Neural cell (in vitro differentiated cells): Measurements from ENCODE around the gene IL25. TPM values are rescaled to one million over a fixed set of nuclear protein-coding genes. Genes with fewer than 3 reads are reported as not detected.

Experiments used
- H2AFZ ChIP-seq: fragments of 200-600, 300-800 bp; sonication (generic), shearing (Covaris generic); 2 replicates; pipeline ENCODE4 v1.6.0; 2014; ENCODE audit warnings: low read depth, mild to moderate bottlenecking, antibody characterized with exemption, low read length, moderate library complexity
- H3F3A ChIP-seq: fragments of 200-600 bp; shearing (Covaris generic); 2 replicates; pipeline ENCODE4 v1.6.1; 2016; ENCODE audit warnings: mild to moderate bottlenecking, moderate library complexity, mixed read lengths, antibody characterized with exemption, low read length; ENCODE audit not compliant: insufficient read depth, poor library complexity, severe bottlenecking
- H3K27ac ChIP-seq: fragments of 200-600, 300-800 bp; sonication (generic), shearing (Covaris generic); 2 replicates; pipeline ENCODE4 v1.5.1; 2014; ENCODE audit warnings: mild to moderate bottlenecking, low read length, moderate library complexity
- H3K27me3 ChIP-seq: fragments of 300-800, 200-600 bp; sonication (generic), shearing (Covaris generic); 2 replicates; pipeline ENCODE4 v1.6.0; 2014; ENCODE audit warnings: mild to moderate bottlenecking, low read depth, low read length, moderate library complexity; ENCODE audit not compliant: insufficient read depth
- H3K36me3 ChIP-seq: fragments of 300-800, 200-600 bp; sonication (generic), shearing (Covaris generic); 2 replicates; pipeline ENCODE4 v1.5.1; 2014; ENCODE audit warnings: mild to moderate bottlenecking, antibody characterized with exemption, low read length, moderate library complexity; ENCODE audit not compliant: insufficient read depth
- H3K4me2 ChIP-seq: fragments of 300-800, 200-600 bp; sonication (generic), shearing (Covaris generic); 2 replicates; pipeline ENCODE4 v1.6.0; 2014; ENCODE audit warnings: mild to moderate bottlenecking, low read length
- H3K4me3 ChIP-seq: fragments of 300-800, 200-600 bp; sonication (generic), shearing (Covaris generic); 2 replicates; pipeline ENCODE4 v1.5.1; 2014; ENCODE audit warnings: mild to moderate bottlenecking, low read length, moderate library complexity
- H3K79me2 ChIP-seq: fragments of 200-600 bp; shearing (Covaris generic); replicated peaks from 2 replicates; pipeline ENCODE4 v1.6.0; 2014; ENCODE audit warnings: mild to moderate bottlenecking, low read length, moderate library complexity; ENCODE audit not compliant: insufficient read depth
- H3K9ac ChIP-seq: fragments of 300-800, 200-600 bp; sonication (generic), shearing (Covaris generic); 2 replicates; pipeline ENCODE4 v1.6.1; 2016; ENCODE audit warnings: mild to moderate bottlenecking, low read length, mixed read lengths
- H3K9me2 ChIP-seq: fragments of 200-600 bp; shearing (Covaris generic); 2 replicates; pipeline ENCODE4 v1.6.1; 2016; ENCODE audit warnings: mild to moderate bottlenecking, low read length, mixed read lengths; ENCODE audit not compliant: insufficient read depth
- H3K9me3 ChIP-seq: fragments of 200-600, 300-800 bp; sonication (generic), shearing (Covaris generic); 2 replicates; pipeline ENCODE4 v1.6.1; 2016; ENCODE audit warnings: mild to moderate bottlenecking, mixed run types, low read length, moderate library complexity, mixed read lengths
- H4K20me1 ChIP-seq: fragments of 200-600 bp; shearing (Covaris generic); 2 replicates; pipeline ENCODE4 v1.6.1; 2016; ENCODE audit warnings: mild to moderate bottlenecking, mixed run types; ENCODE audit not compliant: insufficient read depth
- CTCF ChIP-seq: fragments of 450-650 bp; IDR thresholded peaks from 2 replicates; pipeline ENCODE4 v1.5.1; 2014; ENCODE audit warnings: antibody characterized with exemption, mild to moderate bottlenecking, moderate library complexity; ENCODE audit not compliant: poor library complexity, severe bottlenecking
- EP300 ChIP-seq: fragments of 450-650 bp; conservative IDR thresholded peaks from 2 replicates; pipeline ENCODE4 v1.6.1; 2014; ENCODE audit warnings: antibody characterized with exemption, mild to moderate bottlenecking, moderate library complexity; ENCODE audit not compliant: poor library complexity, severe bottlenecking
- EZH2 ChIP-seq: fragments of 200-600, 300-800 bp; shearing (Covaris generic), sonication (generic); IDR thresholded peaks from 2 replicates; pipeline ENCODE4 v1.6.1; 2014; ENCODE audit warnings: antibody characterized with exemption, low read length, borderline replicate concordance, mild to moderate bottlenecking; ENCODE audit not compliant: insufficient read depth, poor library complexity, severe bottlenecking
- MXI1 ChIP-seq: fragments of 450-650 bp; conservative IDR thresholded peaks from 2 replicates; pipeline ENCODE4 v1.6.1; 2014; ENCODE audit warnings: antibody characterized with exemption, mild to moderate bottlenecking; ENCODE audit not compliant: poor library complexity, severe bottlenecking
- POLR2AphosphoS5 ChIP-seq: IDR thresholded peaks from 2 replicates; pipeline ENCODE4 v1.6.1; 2012
- RAD21 ChIP-seq: fragments of 450-650 bp; conservative IDR thresholded peaks from 2 replicates; pipeline ENCODE4 v1.6.1; 2014; ENCODE audit warnings: antibody characterized with exemption, mild to moderate bottlenecking, moderate library complexity
- SMC3 ChIP-seq: fragments of 450-650 bp; conservative IDR thresholded peaks from 2 replicates; pipeline ENCODE4 v1.6.1; 2014; ENCODE audit warnings: antibody characterized with exemption, mild to moderate bottlenecking, moderate library complexity; ENCODE audit not compliant: poor library complexity
- TAF1 ChIP-seq: IDR thresholded peaks from 2 replicates; pipeline ENCODE4 v1.6.1; 2012; ENCODE audit warnings: low read depth
- polyA minus RNA-seq: library from RNA; depleted of rRNA, polyadenylated mRNA; stranded (reverse); fragments of >200 nt; gene quantifications from 2 replicates; pipeline ENCODE4 v1.2.3, GENCODE V29; 2014
- polyA plus RNA-seq: library from polyadenylated mRNA; depleted of rRNA; stranded (reverse); fragments of >200 nt; gene quantifications from 2 replicates; pipeline ENCODE4 v1.2.3, GENCODE V29; 2014
- TF ChIP-seq, protein P1 (sequence below): IDR thresholded peaks from 2 replicates; pipeline ENCODE4 v1.6.1; 2012; ENCODE audit warnings: borderline replicate concordance

The IL25 gene
- polyA plus RNA-seq (not detected in 2 replicates), polyA minus RNA-seq (not detected in 2 replicates)

DNA sequence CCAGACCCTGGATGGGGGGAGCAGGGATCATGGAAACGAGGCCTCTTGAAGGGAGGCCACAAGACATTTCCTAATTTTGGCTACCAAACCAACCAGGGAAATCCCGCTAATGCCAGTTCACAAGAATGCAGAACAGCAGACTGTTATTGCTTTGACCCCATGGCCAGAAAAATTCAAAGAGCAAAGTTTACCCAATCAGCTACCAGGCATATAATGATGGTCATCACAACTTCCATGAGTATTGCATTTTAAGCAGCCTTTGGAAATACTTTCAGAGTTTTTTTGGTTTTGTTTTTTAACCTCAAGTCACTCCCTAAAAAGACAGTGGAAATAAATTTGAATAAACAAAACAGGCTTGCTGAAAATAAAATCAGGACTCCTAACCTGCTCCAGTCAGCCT is at the start of gene IL25:
IL25 (plus strand) TSS at position 301 of the 400 bp plus-strand sequence.
- Histone ChIP-seq H4K20me1 (no peaks in the 10 kb centered on the region), H3K9ac (no peak within 1 kb of the TSS), H3K9me3 (no peaks in the 10 kb centered on the region), H3F3A (no peaks in the 10 kb centered on the region), H3K9me2 (no peaks in the 10 kb centered on the region), H3K27me3 (no peaks in the 10 kb centered on the region), H2AFZ (no peak within 1 kb of the TSS), H3K79me2 (no peaks in the 10 kb centered on the region), H3K4me3 (no peak within 1 kb of the TSS), H3K4me2 (no peak within 1 kb of the TSS), H3K36me3 (no peaks in the 10 kb centered on the region), H3K27ac (no peak within 1 kb of the TSS)
- TF ChIP-seq TAF1, result no peak
- no peak for TF ChIP-seq RAD21
- TF ChIP-seq CTCF, result no peak
- no peak for TF ChIP-seq SMC3
- no peak for TF ChIP-seq EZH2
- TF ChIP-seq POLR2AphosphoS5, result no peak
- TF ChIP-seq MXI1, result no peak
- TF ChIP-seq, protein P1, sequence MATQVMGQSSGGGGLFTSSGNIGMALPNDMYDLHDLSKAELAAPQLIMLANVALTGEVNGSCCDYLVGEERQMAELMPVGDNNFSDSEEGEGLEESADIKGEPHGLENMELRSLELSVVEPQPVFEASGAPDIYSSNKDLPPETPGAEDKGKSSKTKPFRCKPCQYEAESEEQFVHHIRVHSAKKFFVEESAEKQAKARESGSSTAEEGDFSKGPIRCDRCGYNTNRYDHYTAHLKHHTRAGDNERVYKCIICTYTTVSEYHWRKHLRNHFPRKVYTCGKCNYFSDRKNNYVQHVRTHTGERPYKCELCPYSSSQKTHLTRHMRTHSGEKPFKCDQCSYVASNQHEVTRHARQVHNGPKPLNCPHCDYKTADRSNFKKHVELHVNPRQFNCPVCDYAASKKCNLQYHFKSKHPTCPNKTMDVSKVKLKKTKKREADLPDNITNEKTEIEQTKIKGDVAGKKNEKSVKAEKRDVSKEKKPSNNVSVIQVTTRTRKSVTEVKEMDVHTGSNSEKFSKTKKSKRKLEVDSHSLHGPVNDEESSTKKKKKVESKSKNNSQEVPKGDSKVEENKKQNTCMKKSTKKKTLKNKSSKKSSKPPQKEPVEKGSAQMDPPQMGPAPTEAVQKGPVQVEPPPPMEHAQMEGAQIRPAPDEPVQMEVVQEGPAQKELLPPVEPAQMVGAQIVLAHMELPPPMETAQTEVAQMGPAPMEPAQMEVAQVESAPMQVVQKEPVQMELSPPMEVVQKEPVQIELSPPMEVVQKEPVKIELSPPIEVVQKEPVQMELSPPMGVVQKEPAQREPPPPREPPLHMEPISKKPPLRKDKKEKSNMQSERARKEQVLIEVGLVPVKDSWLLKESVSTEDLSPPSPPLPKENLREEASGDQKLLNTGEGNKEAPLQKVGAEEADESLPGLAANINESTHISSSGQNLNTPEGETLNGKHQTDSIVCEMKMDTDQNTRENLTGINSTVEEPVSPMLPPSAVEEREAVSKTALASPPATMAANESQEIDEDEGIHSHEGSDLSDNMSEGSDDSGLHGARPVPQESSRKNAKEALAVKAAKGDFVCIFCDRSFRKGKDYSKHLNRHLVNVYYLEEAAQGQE, result no peak
- TF ChIP-seq EP300, result no peak

GRCh38 chr14:23323838-23324454 is 48.7 kb upstream of the IL25 start:
- no peak overlapping the region for H2AFZ ChIP-seq
- peaks cover 23% of the 10 kb centered on the region for H3K79me2 ChIP-seq
- H3K36me3 ChIP-seq, result no peaks in the 10 kb centered on the region
- H3K27ac ChIP-seq, result no peak overlapping the region
- H3F3A ChIP-seq, result peaks cover 10% of the 10 kb centered on the region
- peak overlapping the region; percentile 76 for H3K4me3 ChIP-seq
- no peaks in the 10 kb centered on the region for H3K9me3 ChIP-seq
- no peak for TF ChIP-seq POLR2AphosphoS5
- no peak for TF ChIP-seq RAD21
- TF ChIP-seq, protein P1, result no peak
- TF ChIP-seq SMC3, result no peak
- no peak for TF ChIP-seq EZH2
- no peak for TF ChIP-seq TAF1
- no peak for TF ChIP-seq CTCF
- no peak for TF ChIP-seq EP300
- TF ChIP-seq MXI1, result no peak
- H3K9ac ChIP-seq, result peak overlapping the region; percentile 99
- peak overlapping the region; percentile 85 for H3K4me2 ChIP-seq
- no peaks in the 10 kb centered on the region for H4K20me1 ChIP-seq
- H3K27me3 ChIP-seq, result no peaks in the 10 kb centered on the region
- H3K9me2 ChIP-seq, result no peaks in the 10 kb centered on the region
